ENCODE results near the gene CCR5. TPM values are rescaled to one million over a fixed set of nuclear protein-coding genes. Genes with fewer than 3 reads are reported as not detected.
"Not testable (repeated sequence)": the region's sequence is repeated elsewhere in the genome, so short reads cannot be mapped to it uniquely, and the experiment has no call there.

Gene CCR5
- total RNA-seq, 4 donors from 2014 or later: 0.66 to 1.7 (median 1.1) TPM

DNA sequence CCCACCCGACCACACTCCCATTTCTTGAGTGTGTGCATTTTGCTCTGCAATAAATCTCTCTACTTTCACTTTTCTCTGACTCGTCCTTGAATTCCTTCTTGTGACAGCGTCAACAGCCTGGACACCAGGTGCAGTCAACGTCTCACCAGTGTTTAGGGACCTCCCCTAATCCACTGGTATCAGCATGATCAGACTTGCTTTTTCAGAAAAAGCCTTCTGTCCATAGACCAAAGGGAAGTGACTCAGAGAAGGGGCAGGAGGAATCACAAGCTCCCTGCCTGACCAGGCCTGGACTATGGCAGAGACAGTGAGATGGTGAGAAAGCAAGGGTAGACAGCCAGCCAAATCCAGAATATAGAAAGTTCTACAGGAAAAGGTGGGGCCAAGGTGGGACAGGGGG is 15.5 kb downstream of the CCR5 start:
- Histone ChIP-seq H3K27ac (peak overlapping the region in 2 of 4 donors; percentile 39 to 56), H3K4me3 (no peak overlapping the region), H3K9me3 (no peaks in the 10 kb centered on the region), H3K27me3 (no peaks in the 10 kb centered on the region), H3K36me3 (no peaks in the 10 kb centered on the region), H3K4me1 (peaks cover 3 to 16% (median 12%) of the 10 kb centered on the region in 4 donors)
- DNase-seq: peak in 1 of 3 donors; percentile 58
- no peak for TF ChIP-seq POLR2A (IDR thresholded peaks at IDR 0.05)
- TF ChIP-seq, protein P1, sequence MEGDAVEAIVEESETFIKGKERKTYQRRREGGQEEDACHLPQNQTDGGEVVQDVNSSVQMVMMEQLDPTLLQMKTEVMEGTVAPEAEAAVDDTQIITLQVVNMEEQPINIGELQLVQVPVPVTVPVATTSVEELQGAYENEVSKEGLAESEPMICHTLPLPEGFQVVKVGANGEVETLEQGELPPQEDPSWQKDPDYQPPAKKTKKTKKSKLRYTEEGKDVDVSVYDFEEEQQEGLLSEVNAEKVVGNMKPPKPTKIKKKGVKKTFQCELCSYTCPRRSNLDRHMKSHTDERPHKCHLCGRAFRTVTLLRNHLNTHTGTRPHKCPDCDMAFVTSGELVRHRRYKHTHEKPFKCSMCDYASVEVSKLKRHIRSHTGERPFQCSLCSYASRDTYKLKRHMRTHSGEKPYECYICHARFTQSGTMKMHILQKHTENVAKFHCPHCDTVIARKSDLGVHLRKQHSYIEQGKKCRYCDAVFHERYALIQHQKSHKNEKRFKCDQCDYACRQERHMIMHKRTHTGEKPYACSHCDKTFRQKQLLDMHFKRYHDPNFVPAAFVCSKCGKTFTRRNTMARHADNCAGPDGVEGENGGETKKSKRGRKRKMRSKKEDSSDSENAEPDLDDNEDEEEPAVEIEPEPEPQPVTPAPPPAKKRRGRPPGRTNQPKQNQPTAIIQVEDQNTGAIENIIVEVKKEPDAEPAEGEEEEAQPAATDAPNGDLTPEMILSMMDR (IDR thresholded peaks at IDR 0.05): no peak

DNA sequence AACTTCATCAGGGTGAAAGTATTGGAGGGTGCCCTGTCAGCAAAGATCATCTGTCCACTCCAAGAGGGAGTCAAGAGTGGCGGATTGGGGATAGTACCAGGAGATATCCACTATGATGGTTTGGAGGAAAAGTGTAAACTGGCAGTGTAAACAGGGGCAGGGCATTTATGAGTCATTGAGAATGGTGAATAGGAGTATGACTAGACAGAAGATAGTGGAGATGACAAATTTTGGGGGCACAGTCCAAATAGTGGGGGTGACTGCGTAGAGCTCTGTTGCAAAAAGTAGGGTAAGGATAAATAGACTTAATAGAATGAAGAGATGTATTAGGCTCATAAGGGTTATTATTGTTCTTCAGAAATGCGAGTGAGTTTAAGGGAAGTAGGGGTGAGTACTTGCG is 18.1 kb downstream of the CCR5 start:
- DNase-seq, H3K27ac ChIP-seq, H3K36me3 ChIP-seq, H3K27me3 ChIP-seq, H3K4me1 ChIP-seq, H3K9me3 ChIP-seq, H3K4me3 ChIP-seq: not testable (repeated sequence)

DNA sequence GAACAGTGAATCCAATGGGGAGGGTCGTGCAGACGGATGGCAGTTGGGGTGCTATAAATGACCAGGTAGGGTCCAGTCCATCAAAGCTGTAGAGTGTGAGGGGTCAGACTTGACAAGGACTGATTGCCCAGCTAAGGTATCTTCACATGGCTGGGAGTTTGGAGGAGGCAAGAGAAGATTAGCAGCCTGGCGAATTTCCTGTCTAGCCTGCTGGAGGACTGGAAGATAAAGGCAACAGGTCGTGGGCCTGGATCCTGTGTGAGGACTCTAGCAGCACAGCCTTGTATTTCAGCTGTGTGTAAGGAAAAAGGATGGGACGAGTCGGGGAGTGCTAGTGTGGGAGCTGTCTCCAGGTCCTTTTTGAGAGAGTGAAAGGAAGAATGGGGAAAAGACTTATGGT is 18.6 kb downstream of the CCR5 start:
- no peaks in the 10 kb centered on the region for H3K36me3 ChIP-seq
- no peak overlapping the region for H3K27ac ChIP-seq
- H3K4me3 ChIP-seq: no peak overlapping the region
- no peak for TF ChIP-seq POLR2A (IDR thresholded peaks at IDR 0.05)
- TF ChIP-seq, protein P1 (IDR thresholded peaks at IDR 0.05): no peak
- no peaks in the 10 kb centered on the region for H3K9me3 ChIP-seq
- no peak for DNase-seq
- H3K27me3 ChIP-seq: no peaks in the 10 kb centered on the region
- H3K4me1 ChIP-seq: peaks cover 0 to 7% (median 0%) of the 10 kb centered on the region in 4 donors

DNA sequence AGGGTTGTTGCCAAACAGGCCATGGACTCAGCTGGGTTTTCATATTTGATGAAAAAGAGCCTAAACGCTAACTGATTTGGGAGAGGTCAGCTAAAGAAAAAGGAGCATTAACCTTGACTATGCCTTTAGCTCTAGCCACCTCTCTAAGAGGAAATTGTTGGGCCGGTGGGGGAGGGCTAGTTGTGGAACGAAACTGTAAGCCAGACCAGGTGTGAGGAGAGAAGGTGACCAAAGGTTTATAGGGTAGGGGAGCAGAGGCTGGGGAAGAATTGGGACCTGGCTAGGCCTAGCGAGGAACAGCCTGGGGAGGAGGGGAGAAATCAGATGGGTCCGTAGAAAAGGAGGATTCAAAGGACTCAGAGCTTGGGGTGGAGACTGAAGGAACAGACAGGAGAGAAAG is 20.8 kb downstream of the CCR5 start:
- not testable (repeated sequence) for H3K9me3 ChIP-seq, H3K27ac ChIP-seq

DNA sequence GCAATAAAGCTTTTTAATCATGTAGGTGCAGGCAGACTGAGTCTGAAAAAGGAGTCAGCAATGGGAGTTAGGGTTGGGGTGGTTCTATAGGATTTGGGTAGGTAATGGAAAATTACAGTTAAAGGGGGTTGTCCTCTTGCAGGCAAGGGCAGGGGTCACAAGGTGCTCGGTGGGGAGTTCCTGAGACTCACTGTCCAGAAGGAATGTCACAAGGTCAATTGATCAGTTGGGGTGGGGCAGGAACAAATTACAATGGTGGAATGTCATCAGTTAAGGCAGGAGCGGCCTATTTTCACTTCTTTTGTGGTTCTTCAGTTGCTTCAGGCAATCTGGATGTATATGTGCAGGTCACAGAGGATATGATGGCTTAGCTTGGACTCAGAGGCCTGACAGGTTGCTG is 22.3 kb downstream of the CCR5 start:
- TF ChIP-seq, protein P1 (IDR thresholded peaks at IDR 0.05): no peak
- no peak for TF ChIP-seq POLR2A (IDR thresholded peaks at IDR 0.05)
- H3K4me1 ChIP-seq: no peaks in the 10 kb centered on the region
- DNase-seq: no peak
- H3K27me3 ChIP-seq: no peaks in the 10 kb centered on the region
- no peaks in the 10 kb centered on the region for H3K9me3 ChIP-seq
- H3K4me3 ChIP-seq: no peak overlapping the region
- H3K27ac ChIP-seq: no peak overlapping the region
- H3K36me3 ChIP-seq: no peaks in the 10 kb centered on the region

More for the DNA sequence above, 20.8 kb downstream of the CCR5 start:
- H3K36me3 ChIP-seq, H3K4me1 ChIP-seq, H3K4me3 ChIP-seq, DNase-seq, H3K27me3 ChIP-seq: not testable (repeated sequence)

DNA sequence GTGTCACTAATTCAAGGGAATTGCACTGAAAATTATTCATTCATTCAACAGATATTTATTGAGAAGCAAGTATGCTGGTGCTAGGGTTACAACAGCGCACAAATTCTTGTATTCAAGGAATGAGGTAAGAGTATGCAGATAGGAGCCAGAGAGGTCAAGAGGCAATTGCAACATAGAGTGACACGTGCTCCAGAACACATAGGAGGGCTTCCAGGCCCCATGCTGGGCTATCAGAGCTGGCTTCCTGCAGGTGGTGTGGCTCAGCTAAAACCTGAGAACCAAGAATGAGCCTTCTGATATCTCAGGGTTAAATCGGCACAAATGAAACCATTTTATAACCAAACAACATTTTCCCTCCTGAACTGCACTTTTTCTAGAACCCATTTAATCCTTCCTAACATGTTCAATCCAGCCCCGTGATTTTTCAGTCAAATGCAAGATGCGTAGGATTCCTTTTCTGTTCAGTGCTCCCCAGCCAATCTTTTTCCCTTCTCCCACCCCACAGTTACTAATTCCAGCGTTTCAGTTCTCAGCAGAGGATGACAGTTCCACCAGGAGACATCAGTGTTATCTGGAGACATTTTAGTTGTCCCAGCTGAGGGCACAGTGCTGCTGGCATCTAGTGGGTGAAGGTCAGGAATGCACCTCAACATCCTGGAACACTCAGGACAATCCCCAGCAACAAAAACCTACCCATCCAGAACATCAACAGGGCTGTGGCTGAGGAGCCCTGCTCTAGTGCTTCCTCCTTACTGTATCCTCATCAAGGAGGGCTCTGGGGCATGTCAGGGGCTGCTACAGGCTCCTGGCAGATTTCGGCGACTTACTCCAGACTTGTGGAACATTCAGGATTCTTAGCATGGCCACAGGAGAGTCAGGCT is 23.0 kb downstream of the CCR5 start:
- Histone ChIP-seq H3K27me3 (no peaks in the 10 kb centered on the region), H3K27ac (no peak overlapping the region), H3K4me1 (no peaks in the 10 kb centered on the region), H3K4me3 (no peak overlapping the region), H3K9me3 (no peaks in the 10 kb centered on the region), H3K36me3 (no peaks in the 10 kb centered on the region)
- no peak for TF ChIP-seq POLR2A (IDR thresholded peaks at IDR 0.05)
- TF ChIP-seq, protein P1 (IDR thresholded peaks at IDR 0.05): no peak
- no peak for DNase-seq

All from Peyer's patch (tissue), 4 donors.